ENCODE measurements around the gene KIF21B.

GRCh38 chr1:201036188-201036842 lies 12.8 kb upstream of the KIF21B start:
- no peak for TF ChIP-seq POLR2A (IDR thresholded peaks at IDR 0.05)
- TF ChIP-seq CTCF (IDR thresholded peaks at IDR 0.05) = no peak
- no peak for TF ChIP-seq POLR2AphosphoS5 (IDR thresholded peaks at IDR 0.05)
- no peak for TF ChIP-seq EP300 (IDR thresholded peaks at IDR 0.05; ENCODE audit: low read depth)
